AG09309 (cell line): ENCODE measurements around the gene MED6.

Experiments used
- DNase-seq: peaks from one replicate; pipeline ENCODE4 v3.0.0-alpha.2; 2010; ENCODE audit warnings: low read depth
- H3K4me3 ChIP-seq: 2 replicates; pipeline ENCODE4 v1.5.1; 2011; ENCODE audit warnings: mild to moderate bottlenecking, low read depth, low read length, moderate library complexity; ENCODE audit not compliant: control insufficient read depth
- TF ChIP-seq, protein P1 (sequence below): IDR thresholded peaks from 2 replicates; pipeline ENCODE4 v1.5.1; 2011; ENCODE audit warnings: mild to moderate bottlenecking, low read depth, low read length, inconsistent platforms; ENCODE audit not compliant: insufficient read depth, control insufficient read depth; ENCODE audit errors: missing control alignments

The MED6 gene

DNA sequence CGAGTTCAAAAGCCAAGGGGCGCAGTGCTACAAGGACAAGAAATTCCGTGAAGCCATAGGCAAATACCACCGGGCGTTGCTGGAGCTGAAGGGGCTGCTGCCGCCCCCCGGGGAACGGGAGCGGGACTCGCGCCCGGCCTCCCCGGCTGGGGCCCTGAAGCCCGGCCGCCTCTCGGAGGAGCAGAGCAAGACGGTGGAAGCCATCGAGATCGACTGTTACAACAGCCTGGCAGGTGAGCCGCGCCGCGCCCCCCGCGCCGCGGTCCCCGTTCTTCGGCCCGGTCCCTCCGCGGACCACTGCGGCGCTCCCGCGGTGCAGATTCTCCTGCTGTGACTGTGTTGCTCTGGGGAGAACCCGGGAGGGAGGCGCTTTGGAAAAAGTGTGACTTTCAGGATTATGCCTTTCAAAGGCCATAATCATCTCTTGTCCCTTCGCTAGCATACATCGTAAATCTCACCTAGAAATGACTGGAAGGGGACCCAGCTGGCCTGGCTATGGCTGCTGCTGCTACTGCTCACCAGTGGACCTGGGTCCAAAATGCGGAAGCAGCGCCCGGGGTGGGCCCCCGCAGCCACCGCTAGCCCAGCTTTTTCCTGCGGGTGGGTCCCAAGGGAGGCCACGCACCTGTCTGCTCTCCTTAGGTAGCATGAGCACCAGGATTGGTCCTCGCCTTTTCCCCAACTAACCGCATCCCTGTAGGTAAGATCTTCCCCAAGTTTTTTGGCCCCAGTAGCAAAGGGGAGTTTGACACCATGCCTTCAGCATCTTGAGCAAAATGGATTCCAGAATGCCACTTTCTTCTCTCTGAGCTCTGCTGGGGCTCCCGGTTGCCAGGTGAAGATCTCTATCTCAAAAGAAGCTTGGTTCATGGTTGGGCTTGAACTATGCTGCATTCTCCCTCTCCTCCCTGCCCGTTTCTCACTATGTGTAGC is 42.1 kb upstream of the MED6 start:
- TF ChIP-seq, protein P1, sequence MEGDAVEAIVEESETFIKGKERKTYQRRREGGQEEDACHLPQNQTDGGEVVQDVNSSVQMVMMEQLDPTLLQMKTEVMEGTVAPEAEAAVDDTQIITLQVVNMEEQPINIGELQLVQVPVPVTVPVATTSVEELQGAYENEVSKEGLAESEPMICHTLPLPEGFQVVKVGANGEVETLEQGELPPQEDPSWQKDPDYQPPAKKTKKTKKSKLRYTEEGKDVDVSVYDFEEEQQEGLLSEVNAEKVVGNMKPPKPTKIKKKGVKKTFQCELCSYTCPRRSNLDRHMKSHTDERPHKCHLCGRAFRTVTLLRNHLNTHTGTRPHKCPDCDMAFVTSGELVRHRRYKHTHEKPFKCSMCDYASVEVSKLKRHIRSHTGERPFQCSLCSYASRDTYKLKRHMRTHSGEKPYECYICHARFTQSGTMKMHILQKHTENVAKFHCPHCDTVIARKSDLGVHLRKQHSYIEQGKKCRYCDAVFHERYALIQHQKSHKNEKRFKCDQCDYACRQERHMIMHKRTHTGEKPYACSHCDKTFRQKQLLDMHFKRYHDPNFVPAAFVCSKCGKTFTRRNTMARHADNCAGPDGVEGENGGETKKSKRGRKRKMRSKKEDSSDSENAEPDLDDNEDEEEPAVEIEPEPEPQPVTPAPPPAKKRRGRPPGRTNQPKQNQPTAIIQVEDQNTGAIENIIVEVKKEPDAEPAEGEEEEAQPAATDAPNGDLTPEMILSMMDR = no peak
- H3K4me3 ChIP-seq = peak overlapping the region; percentile 19
- DNase-seq = no peak

DNA sequence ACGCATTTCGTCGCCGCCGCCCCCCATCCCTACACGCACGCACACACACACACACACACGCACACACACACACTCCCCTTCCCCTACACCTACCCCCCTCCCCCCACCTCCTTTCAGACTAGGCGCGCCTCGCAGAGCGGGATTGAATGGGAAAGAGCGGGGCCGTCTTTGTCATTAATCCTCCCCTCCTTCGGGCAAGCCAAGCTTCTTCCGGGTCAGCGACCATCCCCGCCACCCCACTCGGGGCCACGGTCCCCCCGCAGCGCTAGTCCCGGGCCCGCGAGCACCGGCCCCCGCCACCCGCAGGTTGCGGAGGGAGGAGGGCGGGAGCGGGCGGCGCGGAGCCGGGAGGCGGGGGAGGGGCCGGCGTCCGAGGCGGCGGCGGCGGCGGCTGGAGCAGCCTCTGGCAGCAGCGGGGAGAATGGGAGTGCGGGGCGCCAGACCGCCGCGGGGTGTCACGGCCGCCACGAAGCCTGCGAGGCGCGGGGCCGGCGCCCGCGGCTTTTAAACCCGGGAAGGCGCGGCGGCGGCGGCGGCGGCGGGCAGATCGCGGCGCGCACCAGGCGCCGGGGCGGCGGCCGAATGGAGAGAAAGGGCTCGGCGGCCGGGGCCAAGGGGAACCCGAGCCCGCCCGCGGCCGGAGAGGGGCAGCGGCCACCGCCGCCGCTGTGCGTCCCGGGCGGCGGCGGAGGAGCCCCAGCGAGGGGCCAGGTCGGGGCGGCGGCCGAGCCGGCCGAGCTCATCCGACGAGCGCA is 41.3 kb upstream of the MED6 start, which contains the start of gene TTC9:
Gene TTC9, plus strand, starts transcription at position 369 of the 755 bp plus-strand sequence. Its CDS starts 214 bp downstream, at position 583.
- no peak for DNase-seq
- TF ChIP-seq, protein P1 = no peak
- peak within 1 kb of the TSS; percentile 44 for H3K4me3 ChIP-seq

DNA sequence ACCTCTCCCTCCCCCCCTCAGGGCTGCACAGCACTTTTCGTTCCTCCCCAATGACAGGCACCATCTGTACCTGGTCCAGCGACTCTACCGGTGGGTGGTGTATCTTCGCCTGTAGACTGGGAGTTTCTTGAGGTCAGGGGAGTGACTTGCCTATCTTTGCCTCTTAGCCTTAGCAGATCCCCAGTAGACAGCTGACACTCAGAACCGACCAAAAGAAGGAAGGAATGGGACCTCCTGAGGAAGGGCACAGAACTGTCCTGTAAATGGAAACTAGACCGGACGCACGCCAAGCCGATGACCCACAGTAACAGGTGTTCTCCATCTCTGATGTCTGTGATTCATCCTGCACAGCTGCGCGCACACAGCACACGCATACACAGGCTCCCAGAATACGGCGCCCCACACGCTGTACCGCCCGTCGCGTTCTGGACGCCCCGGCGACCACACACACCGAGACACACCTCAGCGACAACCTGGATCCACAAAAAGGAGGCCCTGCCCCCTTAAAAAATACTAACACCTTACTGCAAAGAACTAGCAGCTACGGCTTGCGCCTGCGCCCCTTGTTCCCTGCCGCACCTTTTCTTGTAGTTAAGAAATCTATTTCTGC is 40.6 kb upstream of the MED6 start:
- DNase-seq = no peak
- peak overlapping the region; percentile 44 for H3K4me3 ChIP-seq
- TF ChIP-seq, protein P1 = no peak

DNA sequence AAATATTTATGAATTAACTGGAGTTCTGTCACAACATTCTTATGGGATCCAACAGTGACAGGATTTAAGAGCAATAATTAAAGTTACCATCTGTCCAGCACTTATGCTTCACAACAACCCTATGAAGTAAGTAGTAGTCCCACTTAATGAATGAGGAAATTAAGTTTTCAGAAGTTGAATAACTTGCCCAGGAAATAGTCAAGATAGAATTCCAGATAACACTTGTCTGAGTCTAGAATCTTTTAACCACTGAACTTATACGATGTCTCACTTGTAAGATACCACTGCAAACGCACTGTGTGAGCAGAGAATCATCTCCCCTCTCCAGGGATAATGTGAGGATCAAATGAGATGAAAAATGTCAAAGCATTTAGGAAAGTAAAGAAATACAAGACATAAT is 38.0 kb upstream of the MED6 start:
- no peak for DNase-seq
- no peak overlapping the region for H3K4me3 ChIP-seq
- TF ChIP-seq, protein P1 = no peak

DNA sequence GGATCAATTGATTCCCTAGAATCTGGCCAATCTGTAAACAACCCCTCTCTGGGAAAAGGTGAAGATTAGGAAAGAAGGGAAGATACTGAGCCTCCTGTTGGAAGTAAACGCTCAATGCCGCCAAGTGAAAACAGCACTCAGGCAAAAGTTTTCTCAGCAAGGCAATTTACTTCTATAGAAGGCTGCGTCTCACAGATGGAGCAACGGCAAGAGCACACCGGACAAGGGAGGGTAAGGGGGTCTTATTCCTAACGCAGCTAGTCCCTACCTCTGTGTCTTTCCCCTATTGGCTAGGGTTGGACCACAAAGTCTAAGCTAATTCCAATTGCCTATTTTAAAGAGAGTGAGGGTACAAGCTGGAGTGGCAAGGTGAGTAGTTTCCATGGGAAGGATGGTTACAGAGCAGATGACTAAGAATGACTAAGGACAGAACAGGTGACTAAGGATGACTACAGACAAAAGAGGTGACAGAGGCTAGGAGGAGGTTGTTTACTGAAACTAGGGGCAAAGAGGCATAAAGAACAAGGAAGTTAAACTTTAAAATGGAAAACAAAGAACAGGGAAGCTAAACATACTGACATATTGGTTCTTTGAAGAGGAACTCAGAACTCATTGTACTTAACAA is 35.6 kb upstream of the MED6 start:
- TF ChIP-seq, protein P1 = no peak
- DNase-seq = no peak
- H3K4me3 ChIP-seq = no peak overlapping the region

DNA sequence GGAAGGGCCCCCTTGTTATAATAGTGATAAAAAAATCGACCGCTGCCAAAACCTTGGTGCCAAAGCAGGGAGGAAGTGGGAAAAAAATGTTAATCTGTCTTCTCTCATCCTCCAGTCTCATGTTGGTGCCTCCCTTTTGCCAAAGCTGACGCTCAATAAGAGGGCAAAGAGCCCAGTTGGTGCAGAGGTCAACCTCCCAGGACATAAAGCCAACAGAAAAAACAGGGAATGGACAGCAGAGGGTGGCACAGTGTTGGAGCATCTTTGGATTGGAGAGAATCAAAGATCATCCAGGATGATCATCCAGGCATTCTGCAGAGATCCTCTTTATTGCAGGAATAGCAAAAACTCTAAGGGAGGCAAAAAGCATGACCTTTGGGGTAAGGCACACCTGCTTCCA is 31.5 kb upstream of the MED6 start:
- no peak for DNase-seq
- TF ChIP-seq, protein P1 = no peak
- H3K4me3 ChIP-seq = no peak overlapping the region
